Vagina (tissue), 2 donors: ENCODE results near the gene KDM8. TPM values are rescaled to one million over a fixed set of nuclear protein-coding genes. Genes with fewer than 3 reads are reported as not detected.

Experiments
- DNase-seq, 2 donors: peaks; one replicate each; pipeline ENCODE4 v3.0.0-alpha.2; 2017; ENCODE audit errors: extremely low spot score in 2 of 2
- H3K27ac ChIP-seq: fragments of 200-600 bp; sonication (generic); one replicate; pipeline ENCODE4 v1.5.1; 2019
- H3K27me3 ChIP-seq: fragments of 200-600 bp; sonication (generic); one replicate; pipeline ENCODE4 v1.5.1; 2019
- H3K36me3 ChIP-seq, 2 donors: fragments of 200-600 bp; sonication (generic); one replicate each; pipeline ENCODE4 v1.5.1; 2017 to 2019
- H3K4me1 ChIP-seq: fragments of 200-600 bp; sonication (generic); one replicate; pipeline ENCODE4 v1.5.1; 2019
- H3K4me3 ChIP-seq, 2 donors: fragments of 200-600 bp; sonication (generic); 1 replicate in 1 of 2; 2 replicates in 1 of 2; pipeline ENCODE4 v1.5.1; 2016 to 2019
- H3K9me3 ChIP-seq: fragments of 200-600 bp; sonication (generic); one replicate; pipeline ENCODE4 v1.5.1; 2019
- CTCF ChIP-seq, 3 experiments: fragments of 450-650 bp in 2 of 3; fragments of 200-600 bp in 1 of 3; sonication (generic) in 1 of 3; IDR thresholded peaks; one replicate each; pipeline ENCODE4 v1.5.1; 2017 to 2019; ENCODE audit warnings: antibody characterized with exemption in 3 of 3, mild to moderate bottlenecking in 2 of 3, moderate library complexity in 2 of 3
- POLR2A ChIP-seq, 2 donors: fragments of 450-650 bp; IDR thresholded peaks; one replicate each; pipeline ENCODE4 v1.6.1; 2017; ENCODE audit warnings: antibody characterized with exemption in 2 of 2, mild to moderate bottlenecking in 2 of 2, moderate library complexity in 2 of 2
- POLR2AphosphoS5 ChIP-seq, 2 donors: sonication (generic); formaldehyde crosslinking; IDR thresholded peaks; one replicate each; pipeline ENCODE4 v1.9.0; 2017; ENCODE audit warnings: antibody characterized with exemption in 2 of 2, mild to moderate bottlenecking in 2 of 2, low read depth in 1 of 2; ENCODE audit not compliant: insufficient read depth in 1 of 2
- intact Hi-C: fragments of 100-400 bp; cut with DNase I; formaldehyde crosslinking; loops from one replicate; pipeline ENCODE4 v1.15.1; 2023
- total RNA-seq: library from RNA; depleted of rRNA; stranded (reverse); fragments of >200 nt; gene quantifications from one replicate; pipeline ENCODE4 v1.2.3, GENCODE V29; 2016

The KDM8 gene
- total RNA-seq, 1 donor from 2014 or later = 1.5 TPM

GRCh38 chr16:27190316-27190871, 12.9 kb upstream of the KDM8 start:
- Histone ChIP-seq H3K27me3 (no peaks in the 10 kb centered on the region), H3K27ac (no peak overlapping the region), H3K4me1 (no peaks in the 10 kb centered on the region), H3K9me3 (no peaks in the 10 kb centered on the region), H3K4me3 (no peak overlapping the region), H3K36me3 (no peaks in the 10 kb centered on the region)
- DNase-seq = no peak
- intact Hi-C loops = no loop called here
- TF ChIP-seq POLR2A (IDR thresholded peaks at IDR 0.05) (no peak), CTCF (IDR thresholded peaks at IDR 0.05) (no peak), POLR2AphosphoS5 (IDR thresholded peaks at IDR 0.05; ENCODE audit: insufficient read depth in 1 of 2, low read depth in 1 of 2) (no peak)

- no peak overlapping the region for H3K4me3 ChIP-seq
- no peaks in the 10 kb centered on the region for H3K9me3 ChIP-seq
- intact Hi-C loops = no loop called here
- no peaks in the 10 kb centered on the region for H3K4me1 ChIP-seq
- no peaks in the 10 kb centered on the region for H3K36me3 ChIP-seq
- no peak overlapping the region for H3K27ac ChIP-seq
- no peaks in the 10 kb centered on the region for H3K27me3 ChIP-seq
- no peak for DNase-seq
- TF ChIP-seq POLR2AphosphoS5 (IDR thresholded peaks at IDR 0.05; ENCODE audit: insufficient read depth in 1 of 2, low read depth in 1 of 2) (no peak), POLR2A (IDR thresholded peaks at IDR 0.05) (no peak)
These were observed 11.9 kb upstream of the KDM8 start for GRCh38 chr16:27191352-27191924.

GRCh38 chr16:27193300-27193990, 9.9 kb upstream of the KDM8 start:
- DNase-seq = no peak
- TF ChIP-seq POLR2AphosphoS5 (IDR thresholded peaks at IDR 0.05; ENCODE audit: insufficient read depth in 1 of 2, low read depth in 1 of 2) = no peak
- Histone ChIP-seq H3K9me3 (no peaks in the 10 kb centered on the region), H3K4me3 (no peak overlapping the region), H3K27me3 (no peaks in the 10 kb centered on the region), H3K27ac (no peak overlapping the region), H3K36me3 (no peaks in the 10 kb centered on the region), H3K4me1 (no peaks in the 10 kb centered on the region)
- intact Hi-C loops = no loop called here

- Histone ChIP-seq H3K4me3 (no peak overlapping the region), H3K9me3 (no peaks in the 10 kb centered on the region), H3K27me3 (no peaks in the 10 kb centered on the region), H3K4me1 (no peaks in the 10 kb centered on the region), H3K27ac (no peak overlapping the region), H3K36me3 (no peaks in the 10 kb centered on the region)
- DNase-seq = no peak
- TF ChIP-seq CTCF (IDR thresholded peaks at IDR 0.05) = no peak
- intact Hi-C loops = no loop called here
These were observed 8.1 kb upstream of the KDM8 start for GRCh38 chr16:27195076-27195741.

- no peak for DNase-seq
- Histone ChIP-seq H3K9me3 (no peaks in the 10 kb centered on the region), H3K4me3 (no peak overlapping the region), H3K36me3 (no peaks in the 10 kb centered on the region), H3K4me1 (no peaks in the 10 kb centered on the region), H3K27me3 (no peaks in the 10 kb centered on the region), H3K27ac (no peak overlapping the region)
- no peak for TF ChIP-seq CTCF (IDR thresholded peaks at IDR 0.05)
- no peak for TF ChIP-seq POLR2A (IDR thresholded peaks at IDR 0.05)
- no peak for TF ChIP-seq POLR2AphosphoS5 (IDR thresholded peaks at IDR 0.05; ENCODE audit: insufficient read depth in 1 of 2, low read depth in 1 of 2)
- intact Hi-C loops = no loop called here
These were observed 7.3 kb upstream of the KDM8 start for GRCh38 chr16:27195941-27196595.
